Panc1 (cell line): ENCODE results near the gene KCNJ1. TPM values are rescaled to one million over a fixed set of nuclear protein-coding genes. Genes with fewer than 3 reads are reported as not detected.

Experiments used
- ATAC-seq: fragments of 200-7000 bp; cut with Tn5 transposase; 2 replicates; pipeline ENCODE4 v1.9.1; 2020; ENCODE audit warnings: mild to moderate bottlenecking, moderate library complexity
- BruUV-seq: library from RNA; stranded (reverse); fragments of 400-500 nt; replicated peaks from 2 replicates; lab custom pipeline; 2021; lab: Mats Ljungman, UMichigan
- CTCF ChIA-PET: fragments of 300-600 bp; sonication (Branson Sonifier 250); formaldehyde crosslinking; loops from one replicate; lab custom pipeline; 2022; ENCODE audit warnings: antibody characterized with exemption; lab: Charles Lee
- POLR2A ChIA-PET: fragments of 300-600 bp; sonication (Branson Sonifier 250); formaldehyde crosslinking; loops from one replicate; lab custom pipeline; 2022; ENCODE audit warnings: antibody characterized with exemption; lab: Charles Lee
- DNase-seq: peaks from one replicate; pipeline ENCODE4 v3.0.0-alpha.2; 2010; ENCODE audit warnings: low read depth, low spot score
- H3K27ac ChIP-seq: 2 replicates; pipeline ENCODE4 v1.5.1; 2011; ENCODE audit warnings: mild to moderate bottlenecking, low read length, inconsistent platforms
- H3K27me3 ChIP-seq: fragments of 200-500 bp; sonication (Bioruptor generic); 2 replicates; pipeline ENCODE4 v1.6.0; 2014; ENCODE audit warnings: low read length, inconsistent platforms; ENCODE audit not compliant: control insufficient read depth, insufficient read depth
- H3K36me3 ChIP-seq: fragments of 200-500 bp; sonication (Bioruptor generic); 2 replicates; pipeline ENCODE4 v1.5.1; 2014; ENCODE audit warnings: inconsistent platforms, mild to moderate bottlenecking, low read length, moderate library complexity; ENCODE audit not compliant: control insufficient read depth, insufficient read depth
- H3K4me1 ChIP-seq: 2 replicates; pipeline ENCODE4 v1.5.1; 2011; ENCODE audit warnings: inconsistent platforms, mild to moderate bottlenecking, low read length, moderate library complexity; ENCODE audit not compliant: control insufficient read depth, insufficient read depth
- H3K4me3 ChIP-seq, 2 experiments: 2 replicates each; pipeline ENCODE4 v1.5.1; 2011 to 2012; ENCODE audit warnings: low read depth in 2 of 2, low read length in 2 of 2, mild to moderate bottlenecking in 2 of 2, inconsistent platforms in 1 of 2, moderate library complexity in 1 of 2
- H3K9me3 ChIP-seq: fragments of 200-500 bp; sonication (Bioruptor generic); 2 replicates; pipeline ENCODE4 v1.5.1; 2014; ENCODE audit warnings: low read depth, mild to moderate bottlenecking, inconsistent platforms, low read length, moderate library complexity; ENCODE audit not compliant: control insufficient read depth, insufficient read depth
- CTCF ChIP-seq: fragments of 450-650 bp; IDR thresholded peaks from 2 replicates; pipeline ENCODE4 v1.5.1; 2017; ENCODE audit warnings: mild to moderate bottlenecking
- POLR2AphosphoS5 ChIP-seq: IDR thresholded peaks from 2 replicates; pipeline ENCODE4 v1.6.1; 2012; ENCODE audit warnings: mild to moderate bottlenecking, low read depth, low read length, moderate library complexity
- REST ChIP-seq, 2 experiments: IDR thresholded peaks; 2 replicates each; pipeline ENCODE4 v1.6.1; 2011 to 2012; ENCODE audit warnings: low read depth in 2 of 2, control low read depth in 1 of 2, low read length in 1 of 2, mild to moderate bottlenecking in 1 of 2, moderate library complexity in 1 of 2; ENCODE audit not compliant: insufficient read depth in 1 of 2
- SIN3A ChIP-seq: IDR thresholded peaks from 2 replicates; pipeline ENCODE4 v1.6.1; 2012; ENCODE audit warnings: low read depth, mild to moderate bottlenecking, low read length, moderate library complexity, borderline replicate concordance; ENCODE audit not compliant: insufficient read depth
- TCF7L2 ChIP-seq: IDR thresholded peaks from 2 replicates; pipeline ENCODE4 v1.6.1; 2011; ENCODE audit warnings: mild to moderate bottlenecking, low read depth, low read length, inconsistent platforms
- in situ Hi-C: cut with HindIII; loops from 2 replicates; pipeline ENCODE4 v1.10.0; 2016; ENCODE audit warnings: low sequenced_read_pairs, low pct_unique_long_range_greater_than_20kb
- intact Hi-C: fragments of 100-400 bp; cut with micrococcal nuclease; formaldehyde crosslinking; loops from one replicate; pipeline ENCODE4 v1.10.0; 2022; ENCODE audit not compliant: unreplicated experiment
- total RNA-seq: library from RNA; stranded (reverse); gene quantifications from one replicate; pipeline ENCODE4 v1.2.1, GENCODE V29; 2021; ENCODE audit not compliant: unreplicated experiment

The KCNJ1 gene
- total RNA-seq, 1 experiment from 2014 or later, result not detected

DNA sequence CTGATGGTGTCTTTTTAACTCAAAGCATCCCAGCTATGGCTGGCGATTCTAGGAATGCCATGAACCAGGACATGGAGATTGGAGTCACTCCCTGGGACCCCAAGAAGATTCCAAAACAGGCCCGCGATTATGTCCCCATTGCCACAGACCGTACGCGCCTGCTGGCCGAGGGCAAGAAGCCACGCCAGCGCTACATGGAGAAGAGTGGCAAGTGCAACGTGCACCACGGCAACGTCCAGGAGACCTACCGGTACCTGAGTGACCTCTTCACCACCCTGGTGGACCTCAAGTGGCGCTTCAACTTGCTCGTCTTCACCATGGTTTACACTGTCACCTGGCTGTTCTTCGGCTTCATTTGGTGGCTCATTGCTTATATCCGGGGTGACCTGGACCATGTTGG, 44.1 kb upstream of the KCNJ1 start:
- H3K27ac ChIP-seq, result no peak overlapping the region
- BruUV-seq, result no TSS peak

DNA sequence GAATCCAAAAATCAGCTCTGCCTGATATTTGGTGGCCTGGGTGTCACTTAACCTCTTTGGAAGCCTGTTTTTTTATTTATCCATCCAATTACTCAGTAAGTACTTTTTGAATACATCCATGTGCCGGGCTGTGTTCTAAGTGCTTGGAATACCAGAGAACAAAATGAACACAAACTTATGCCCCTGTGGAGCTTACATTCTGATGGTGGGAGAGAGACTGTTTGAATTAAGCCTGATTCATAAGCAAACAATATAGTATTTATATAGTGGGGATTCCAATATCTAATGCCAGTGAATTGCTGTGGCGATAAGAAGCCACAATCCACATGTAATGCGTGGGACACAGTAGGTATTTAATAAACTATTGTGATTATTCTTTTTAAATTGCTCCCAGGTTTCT, 43.5 kb upstream of the KCNJ1 start:
- H3K36me3 ChIP-seq, result no peaks in the 10 kb centered on the region
- intact Hi-C loops, result no loop called here
- H3K4me1 ChIP-seq, result peaks cover 11% of the 10 kb centered on the region; the same call in 1 of the 2 replicates
- DNase-seq (no peak), ATAC-seq (no peak)
- ChIA-PET CTCF (no interaction called here), POLR2A (no interaction called here)
- no peak overlapping the region for H3K4me3 ChIP-seq
- H3K27ac ChIP-seq, result no peak overlapping the region
- in situ Hi-C loops, result no loop called here
- BruUV-seq, result no TSS peak
- TF ChIP-seq TCF7L2, result no peak
- no peak for TF ChIP-seq POLR2AphosphoS5
- no peak for TF ChIP-seq SIN3A
- no peak for TF ChIP-seq REST (IDR thresholded peaks at IDR 0.05; ENCODE audit: insufficient read depth in 1 of 2, low read depth in 2 of 2, low read length in 1 of 2)
- H3K9me3 ChIP-seq, result no peaks in the 10 kb centered on the region
- H3K27me3 ChIP-seq, result peaks cover 2% of the 10 kb centered on the region; the same call in 1 of the 2 replicates

More for the DNA sequence above, 44.1 kb upstream of the KCNJ1 start:
- intact Hi-C loops, result no loop called here
- no peak overlapping the region for H3K4me3 ChIP-seq
- ChIA-PET CTCF (no interaction called here), POLR2A (no interaction called here)
- peaks cover 2% of the 10 kb centered on the region; the same call in 1 of the 2 replicates for H3K27me3 ChIP-seq
- ATAC-seq (no peak), DNase-seq (no peak)
- peaks cover 9% of the 10 kb centered on the region; the same call in 1 of the 2 replicates for H3K4me1 ChIP-seq
- H3K36me3 ChIP-seq, result no peaks in the 10 kb centered on the region
- TF ChIP-seq SIN3A (no peak), POLR2AphosphoS5 (no peak)
- in situ Hi-C loops, result no loop called here
- no peaks in the 10 kb centered on the region for H3K9me3 ChIP-seq

DNA sequence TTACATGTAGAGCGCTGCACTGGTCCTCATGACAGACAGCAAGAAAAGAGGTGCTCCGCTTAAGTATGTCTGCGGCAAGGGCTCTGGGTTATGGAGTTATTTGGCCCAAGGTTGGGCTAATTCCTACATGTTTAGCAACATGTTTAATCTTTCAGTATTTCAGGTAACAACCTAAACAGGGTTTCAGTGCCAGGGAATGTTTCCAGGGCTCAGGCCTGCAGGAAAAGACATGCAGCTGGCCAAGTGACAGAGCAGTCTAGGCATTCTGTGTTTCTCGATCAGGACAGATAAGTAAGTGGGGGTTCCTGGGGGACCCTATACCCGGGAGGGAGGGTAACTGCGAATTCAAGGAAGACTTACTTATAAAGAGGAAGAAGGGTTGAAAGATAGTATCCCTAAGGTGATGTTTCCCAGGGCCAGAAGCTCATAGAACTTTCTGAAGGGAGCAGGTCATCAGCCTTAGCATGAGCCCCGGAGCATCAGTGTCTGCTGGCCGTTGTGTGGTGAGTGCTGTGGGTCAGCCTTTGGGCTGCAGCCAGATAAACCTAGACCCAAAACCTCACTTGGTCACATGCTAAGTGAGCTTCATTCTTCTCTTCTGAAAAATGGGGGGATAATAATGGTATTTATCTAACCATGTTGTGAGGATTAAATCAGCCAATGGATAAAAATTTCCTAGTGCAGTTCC, 42.5 kb upstream of the KCNJ1 start:
- ATAC-seq (no peak), DNase-seq (no peak)
- ChIA-PET POLR2A (no interaction called here), CTCF (no interaction called here)
- in situ Hi-C loops, result no loop called here
- H3K27me3 ChIP-seq, result peaks cover 2% of the 10 kb centered on the region; the same call in 1 of the 2 replicates
- no peak overlapping the region for H3K4me3 ChIP-seq
- H3K27ac ChIP-seq, result no peak overlapping the region
- H3K4me1 ChIP-seq, result peaks cover 15% of the 10 kb centered on the region
- no peaks in the 10 kb centered on the region for H3K36me3 ChIP-seq
- H3K9me3 ChIP-seq, result no peaks in the 10 kb centered on the region
- intact Hi-C loops, result no loop called here
- no TSS peak for BruUV-seq
- TF ChIP-seq TCF7L2, result no peak
- TF ChIP-seq SIN3A, result no peak
- TF ChIP-seq REST (IDR thresholded peaks at IDR 0.05; ENCODE audit: insufficient read depth in 1 of 2, low read depth in 2 of 2, low read length in 1 of 2), result no peak
- TF ChIP-seq POLR2AphosphoS5, result no peak
- TF ChIP-seq CTCF, result no peak
